Left lung (tissue), 10 donors: ENCODE measurements around the gene SKIC8. TPM values are rescaled to one million over a fixed set of nuclear protein-coding genes. Genes with fewer than 3 reads are reported as not detected.

ENCODE experiments used
- ATAC-seq: fragments of 200-7000 bp; cut with Tn5 transposase; one replicate; pipeline ENCODE4 v1.9.1; 2020; ENCODE audit warnings: moderate library complexity
- DNase-seq, 4 donors: peaks; one replicate each; pipeline ENCODE4 v3.0.0-alpha.2; 2013 to 2020
- H3K27ac ChIP-seq, 2 donors: fragments of 200-600 bp; sonication (generic) in 1 of 2; one replicate each; pipeline versions ENCODE4 v1.5.0 to v1.8.0; 2020 to 2021
- H3K27me3 ChIP-seq, 2 donors: fragments of 200-600 bp; sonication (generic) in 1 of 2; one replicate each; pipeline versions ENCODE4 v1.5.0 to v1.8.0; 2020 to 2021
- H3K36me3 ChIP-seq, 2 donors: fragments of 200-600 bp; sonication (generic) in 1 of 2; one replicate each; pipeline versions ENCODE4 v1.5.0 to v1.8.0; 2020 to 2021
- H3K4me1 ChIP-seq, 2 donors: fragments of 200-600 bp; one replicate each; pipeline ENCODE4 v1.8.0; 2021
- H3K4me3 ChIP-seq, 2 donors: fragments of 200-600 bp; sonication (generic) in 1 of 2; one replicate each; pipeline versions ENCODE4 v1.5.0 to v1.8.0; 2020 to 2021; ENCODE audit warnings: mild to moderate bottlenecking in 1 of 2
- H3K9me3 ChIP-seq, 2 donors: fragments of 200-600 bp; sonication (generic) in 1 of 2; one replicate each; pipeline versions ENCODE4 v1.5.0 to v1.8.0; 2020 to 2021
- intact Hi-C, 2 donors: fragments of 100-400 bp; cut with DNase I; formaldehyde crosslinking; loops; one replicate each; pipeline versions ENCODE4 v1.11.2 to v1.14.2; 2022
- polyA plus RNA-seq, 6 donors: library from polyadenylated mRNA; unstranded; fragments of 120-200 nt; gene quantifications; one replicate each; pipeline ENCODE4 v1.2.1, GENCODE V29; 2013; ENCODE audit not compliant: insufficient read length in 6 of 6
- total RNA-seq, 2 donors: library from RNA; stranded (reverse); fragmentation: NEBNext Ultra II Directional; extraction: Animal tissue kit (Norgen Biotek cat#: 25700); gene quantifications; one replicate each; pipeline ENCODE4 v1.2.1, GENCODE V29; 2021
- TF ChIP-seq, protein P1 (sequence below), 2 donors: fragments of 200-600 bp; sonication (generic) in 1 of 2; IDR thresholded peaks; one replicate each; pipeline versions ENCODE4 v1.5.0 to v1.8.0; 2021; ENCODE audit warnings: antibody characterized with exemption in 2 of 2
- donor health status: DM: no; HTN: yes; CAD: no.
- donor health status: DM: no; HTN: no; CAD: no.

SKIC8 gene
- total and polyA plus RNA-seq, 8 donors = 36.1 to 122 (median 108) TPM

DNA sequence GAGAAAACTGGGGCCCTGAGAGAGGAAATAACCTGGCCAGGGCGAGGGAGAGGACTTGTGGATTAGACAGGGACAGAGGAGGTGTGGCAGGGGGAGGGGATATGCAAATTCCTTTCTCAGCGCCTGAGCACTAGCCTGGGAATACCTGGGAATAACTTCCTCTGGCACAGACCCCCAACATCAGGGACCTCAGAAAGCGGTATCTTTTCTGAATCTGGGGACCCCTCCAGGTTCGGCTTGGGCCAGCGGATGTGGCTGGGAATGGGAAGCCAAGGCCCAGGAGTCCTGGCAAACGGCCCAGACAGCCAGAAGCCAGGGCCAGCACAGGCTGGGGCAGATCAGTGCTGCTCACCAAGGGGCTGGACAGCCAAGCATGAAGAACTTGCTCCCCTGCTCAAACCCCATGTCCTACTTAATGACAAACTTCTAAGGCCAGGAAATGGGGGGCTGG is 55.9 kb downstream of the SKIC8 start:
- Histone ChIP-seq H3K9me3 (no peaks in the 10 kb centered on the region), H3K4me1 (peaks cover 0 to 6% of the 10 kb centered on the region in 2 donors), H3K27me3 (peaks cover 0 to 4% of the 10 kb centered on the region in 2 donors), H3K36me3 (no peaks in the 10 kb centered on the region), H3K4me3 (no peak overlapping the region), H3K27ac (no peak overlapping the region)
- intact Hi-C loops = loop anchor here in 1 of 2 donors (5.0 kb wide), 1 partner anchor 131 kb away; no protein-coding TSS in a partner anchor
- TF ChIP-seq, protein P1, sequence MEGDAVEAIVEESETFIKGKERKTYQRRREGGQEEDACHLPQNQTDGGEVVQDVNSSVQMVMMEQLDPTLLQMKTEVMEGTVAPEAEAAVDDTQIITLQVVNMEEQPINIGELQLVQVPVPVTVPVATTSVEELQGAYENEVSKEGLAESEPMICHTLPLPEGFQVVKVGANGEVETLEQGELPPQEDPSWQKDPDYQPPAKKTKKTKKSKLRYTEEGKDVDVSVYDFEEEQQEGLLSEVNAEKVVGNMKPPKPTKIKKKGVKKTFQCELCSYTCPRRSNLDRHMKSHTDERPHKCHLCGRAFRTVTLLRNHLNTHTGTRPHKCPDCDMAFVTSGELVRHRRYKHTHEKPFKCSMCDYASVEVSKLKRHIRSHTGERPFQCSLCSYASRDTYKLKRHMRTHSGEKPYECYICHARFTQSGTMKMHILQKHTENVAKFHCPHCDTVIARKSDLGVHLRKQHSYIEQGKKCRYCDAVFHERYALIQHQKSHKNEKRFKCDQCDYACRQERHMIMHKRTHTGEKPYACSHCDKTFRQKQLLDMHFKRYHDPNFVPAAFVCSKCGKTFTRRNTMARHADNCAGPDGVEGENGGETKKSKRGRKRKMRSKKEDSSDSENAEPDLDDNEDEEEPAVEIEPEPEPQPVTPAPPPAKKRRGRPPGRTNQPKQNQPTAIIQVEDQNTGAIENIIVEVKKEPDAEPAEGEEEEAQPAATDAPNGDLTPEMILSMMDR (IDR thresholded peaks at IDR 0.05) = no peak
- DNase-seq = peak in 1 of 4 donors; percentile 51
- ATAC-seq = peak; percentile 23

GRCh38 chr15:78243058-78243457 is 56.4 kb downstream of the SKIC8 start:
- TF ChIP-seq, protein P1 (IDR thresholded peaks at IDR 0.05) = no peak
- DNase-seq = no peak
- Histone ChIP-seq H3K4me1 (peaks cover 0 to 6% of the 10 kb centered on the region in 2 donors), H3K9me3 (no peaks in the 10 kb centered on the region), H3K27ac (no peak overlapping the region), H3K27me3 (peaks cover 0 to 4% of the 10 kb centered on the region in 2 donors), H3K4me3 (no peak overlapping the region), H3K36me3 (no peaks in the 10 kb centered on the region)
- no peak for ATAC-seq
- intact Hi-C loops = loop anchor here in 1 of 2 donors (5.0 kb wide), 1 partner anchor 131 kb away; no protein-coding TSS in a partner anchor

DNA sequence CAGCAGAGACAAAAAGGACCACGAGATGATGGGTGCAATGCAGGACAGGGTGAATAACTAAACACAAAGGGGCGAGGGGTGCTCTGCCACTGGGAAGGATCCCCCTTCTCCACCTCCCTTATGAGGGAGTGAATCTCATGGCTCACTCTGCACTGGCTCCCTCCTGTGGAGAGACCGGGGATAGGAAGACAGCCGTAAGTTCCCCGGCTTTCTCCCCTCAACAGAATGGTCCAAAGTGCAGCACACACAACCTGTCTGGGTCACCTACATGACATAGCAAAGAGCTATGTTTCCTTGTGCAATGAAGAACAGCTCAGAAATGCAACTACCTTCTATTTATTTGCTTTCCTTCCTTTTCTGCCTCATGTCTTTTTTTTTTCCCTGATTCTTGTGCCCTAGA is 57.3 kb downstream of the SKIC8 start:
- no peak overlapping the region for H3K4me3 ChIP-seq
- TF ChIP-seq, protein P1 (IDR thresholded peaks at IDR 0.05) = peak in 1 of 2 donors; percentile 40
- H3K4me1 ChIP-seq = peaks cover 0 to 6% of the 10 kb centered on the region in 2 donors
- no peaks in the 10 kb centered on the region for H3K9me3 ChIP-seq
- DNase-seq (no peak), ATAC-seq (no peak)
- H3K36me3 ChIP-seq = no peaks in the 10 kb centered on the region
- intact Hi-C loops = loop anchor here in 1 of 2 donors (5.0 kb wide), 1 partner anchor 130 kb away; no protein-coding TSS in a partner anchor
- no peak overlapping the region for H3K27ac ChIP-seq
- peaks cover 0 to 4% of the 10 kb centered on the region in 2 donors for H3K27me3 ChIP-seq

DNA sequence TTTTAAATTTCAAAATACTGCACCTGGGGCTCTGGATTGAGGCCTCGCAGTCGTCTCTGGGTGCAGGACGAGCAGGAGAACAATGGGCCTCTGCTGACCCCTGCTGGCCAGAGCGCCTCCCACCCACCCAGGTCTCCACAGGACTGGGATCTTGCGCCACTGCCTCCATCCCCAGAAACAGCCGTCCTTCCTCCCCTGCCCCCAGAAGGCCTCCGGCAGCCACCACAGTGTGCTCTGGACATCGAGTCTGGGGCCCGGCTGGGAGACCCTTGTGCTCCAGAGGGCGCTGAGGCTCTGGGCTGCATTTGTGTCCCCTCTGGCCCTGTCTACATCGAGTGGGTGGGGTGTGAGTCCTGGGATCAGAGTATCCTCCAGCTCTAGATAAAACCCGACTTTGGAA is 58.4 kb downstream of the SKIC8 start:
- intact Hi-C loops = loop anchor here in 1 of 2 donors (5.0 kb wide), 1 partner anchor 129 kb away; no protein-coding TSS in a partner anchor
- no peak overlapping the region for H3K4me3 ChIP-seq
- H3K4me1 ChIP-seq = peaks cover 0 to 6% of the 10 kb centered on the region in 2 donors
- ATAC-seq (peak; percentile 99), DNase-seq (peak; percentile 69 to 95 (median 84))
- no peaks in the 10 kb centered on the region for H3K9me3 ChIP-seq
- H3K36me3 ChIP-seq = no peaks in the 10 kb centered on the region
- no peak overlapping the region for H3K27ac ChIP-seq
- H3K27me3 ChIP-seq = peaks cover 0 to 4% of the 10 kb centered on the region in 2 donors
- TF ChIP-seq, protein P1 (IDR thresholded peaks at IDR 0.05) = peak; percentile 81 to 92

- Histone ChIP-seq H3K4me3 (no peak overlapping the region), H3K27ac (no peak overlapping the region), H3K9me3 (no peaks in the 10 kb centered on the region), H3K4me1 (peaks cover 0 to 6% of the 10 kb centered on the region in 2 donors), H3K27me3 (peaks cover 0 to 4% of the 10 kb centered on the region in 2 donors), H3K36me3 (no peaks in the 10 kb centered on the region)
- TF ChIP-seq, protein P1 (IDR thresholded peaks at IDR 0.05) = no peak
- ATAC-seq (no peak), DNase-seq (no peak)
- intact Hi-C loops = loop anchor here (5.0 to 10.0 kb wide), 2 partner anchors 128 to 275 kb away; no protein-coding TSS in a partner anchor
Observed at GRCh38 chr15:78239811-78240210, 59.6 kb downstream of the SKIC8 start.
